Heart left ventricle (tissue), 13 donors: ENCODE results near the gene MVB12B.

Experiments
- CTCF ChIP-seq, 12 donors: fragments of 200-600 bp; sonication (generic) in 4 of 12; IDR thresholded peaks; one replicate each; pipeline versions ENCODE4 v1.5.0 to v1.8.0; 2018 to 2022; ENCODE audit warnings: antibody characterized with exemption in 12 of 12, mild to moderate bottlenecking in 5 of 12
- POLR2A ChIP-seq, 2 donors: fragments of 450-650 bp; IDR thresholded peaks; one replicate each; pipeline ENCODE4 v1.6.1; 2017; ENCODE audit warnings: antibody characterized with exemption in 2 of 2, mild to moderate bottlenecking in 2 of 2, moderate library complexity in 2 of 2
- donor health status: ischemic (EF 13 %, LVEDD 7.1; RV severe dilation, severe dysfunction).
- donor health status: DM: no; HTN: yes; CAD: no.
- donor health status: DM: no; HTN: no; CAD: no.
- donor health status: ischemic (EF 25% LVEDD 6.9; RV normal size, moderate dysfunction).
- donor health status: ischemic (EF 25% LVEDD 5.7; RV mildly dilated, moderate dysfunction).
- donor health status: ischemic (EF 35%, LVEDD 5.7; RV mildly dilated, moderate dysfunction).
- donor health status: nonischemic (EF 11% LVEDD 7.7; RV severe dilation, severe dysfunction).
- donor health status: DM: yes; HTN: yes; CAD: no.
- donor health status: PGD.
- donor health status: ischemic (EF 29% LVEDD 5.4; RV normal size, mild dysfunction).
- donor health status: nonischemic (EF 23%, LVEDD 6.1; RV moderate dilation, normal function).

GRCh38 chr9:126410229-126410628 lies 83.6 kb downstream of the MVB12B start:
- TF ChIP-seq POLR2A (IDR thresholded peaks at IDR 0.05) = no peak
- TF ChIP-seq CTCF (IDR thresholded peaks at IDR 0.05) = no peak
